SH-SY5Y (cell line): Measurements from ENCODE around the gene CASKIN2.

Source experiments
- GATA2 ChIP-seq: IDR thresholded peaks from 2 replicates; pipeline ENCODE4 v1.6.1; 2011; ENCODE audit warnings: mild to moderate bottlenecking, low read depth, low read length
- GATA3 ChIP-seq: IDR thresholded peaks from 2 replicates; pipeline ENCODE4 v1.6.1; 2011; ENCODE audit warnings: low read depth, mild to moderate bottlenecking, low read length, moderate library complexity

- TF ChIP-seq GATA3 (no peak), GATA2 (no peak)
These were observed 20.5 kb upstream of the CASKIN2 start for GRCh38 chr17:75535871-75536270.
